Activated gamma-delta T cell treated with anti-CD3 and anti-CD28 coated beads, Interleukin-2, amount 50 U/mL, for 16 hours (primary cell): ENCODE results near the gene EFHD1.
"Not testable (repeated sequence)": the region's sequence is repeated elsewhere in the genome, so short reads cannot be mapped to it uniquely, and the experiment has no call there.

ENCODE experiments used
- DNase-seq: peaks from one replicate; pipeline ENCODE4 v3.0.0-alpha.2; 2020; ENCODE audit warnings: low read depth

The EFHD1 gene

DNA sequence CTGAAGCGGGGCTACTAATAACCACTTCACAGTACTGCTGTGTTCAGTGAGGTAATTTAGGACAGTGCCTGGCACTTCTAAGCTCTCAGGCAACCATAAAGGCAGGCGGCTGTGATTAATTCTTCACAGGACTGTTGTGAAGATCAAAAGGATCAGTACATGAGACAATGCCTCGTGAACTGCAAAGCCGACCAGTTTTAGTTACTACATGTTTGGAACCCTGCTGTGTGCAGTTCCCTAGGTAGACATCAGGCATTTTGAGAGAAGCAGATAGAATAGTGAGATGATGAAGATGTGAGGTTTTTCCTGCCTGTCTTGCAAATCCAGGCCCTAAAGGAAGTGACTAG lies 19.1 kb downstream of the EFHD1 start:
- DNase-seq: no peak

DNA sequence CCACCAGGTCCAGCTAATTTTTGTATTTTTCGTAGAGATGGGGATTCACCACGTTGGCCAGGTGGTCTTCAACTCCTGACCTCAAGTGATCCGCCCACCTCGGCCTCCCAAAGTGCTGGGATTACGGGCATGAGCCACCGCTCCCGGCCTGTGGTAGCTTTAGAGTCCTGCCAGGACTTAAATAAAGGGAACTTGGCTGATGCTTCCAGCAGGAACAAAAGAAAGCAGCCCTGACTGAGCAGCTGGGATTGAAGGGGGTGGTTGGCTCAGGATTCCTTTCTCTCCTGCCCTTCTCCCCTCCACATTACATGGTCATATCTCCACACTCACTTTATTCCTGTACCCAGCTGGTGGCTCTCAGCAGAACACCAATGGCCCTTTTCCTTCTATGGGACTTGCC lies 20.0 kb downstream of the EFHD1 start:
- no peak for DNase-seq

DNA sequence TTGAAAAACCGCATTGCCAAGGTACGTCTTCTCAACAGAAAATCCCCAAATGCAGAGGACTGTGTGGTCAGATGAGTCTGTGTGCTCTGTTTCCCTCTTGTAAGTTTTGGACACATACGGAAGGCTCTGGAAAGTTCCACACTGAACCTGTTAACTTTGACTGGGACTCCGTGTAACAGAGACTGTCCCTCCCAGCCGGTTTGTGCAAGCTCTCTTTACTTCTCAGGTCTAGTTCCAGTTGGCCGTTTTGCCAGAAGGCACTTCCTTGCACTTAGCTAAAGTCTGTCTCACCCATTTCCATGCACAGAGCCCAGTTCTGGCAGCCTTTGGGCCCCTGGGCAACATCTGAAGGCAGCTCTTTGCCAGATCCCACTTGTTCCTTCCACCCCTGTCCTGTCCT lies 22.0 kb downstream of the EFHD1 start:
- DNase-seq: no peak

DNA sequence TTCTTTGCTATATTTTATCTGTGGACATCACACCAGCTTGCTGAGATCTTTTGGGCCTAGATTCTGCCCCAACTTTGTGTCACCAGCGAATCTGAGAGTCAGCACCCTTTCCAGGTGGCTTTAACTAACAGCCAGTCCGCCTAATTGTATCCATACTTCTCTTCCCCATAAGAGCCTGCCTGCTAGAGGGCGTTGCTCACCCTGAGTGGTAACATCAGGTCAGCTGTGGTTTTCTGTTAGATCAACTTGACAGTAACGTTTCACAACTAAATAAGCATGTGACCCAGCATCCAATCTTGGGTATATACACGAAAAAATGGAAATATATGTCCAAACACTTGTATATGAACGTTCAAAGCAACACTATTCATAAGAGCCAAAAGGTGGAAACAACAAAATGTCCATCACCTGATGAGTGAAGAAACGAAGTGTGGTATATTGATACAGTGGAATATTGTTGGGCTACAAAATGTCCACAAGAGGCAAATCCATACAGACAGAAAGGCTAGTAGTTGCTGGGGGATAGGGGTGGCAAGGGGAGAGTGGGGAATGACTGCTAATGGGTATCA lies 24.9 kb downstream of the EFHD1 start:
- DNase-seq: no peak

DNA sequence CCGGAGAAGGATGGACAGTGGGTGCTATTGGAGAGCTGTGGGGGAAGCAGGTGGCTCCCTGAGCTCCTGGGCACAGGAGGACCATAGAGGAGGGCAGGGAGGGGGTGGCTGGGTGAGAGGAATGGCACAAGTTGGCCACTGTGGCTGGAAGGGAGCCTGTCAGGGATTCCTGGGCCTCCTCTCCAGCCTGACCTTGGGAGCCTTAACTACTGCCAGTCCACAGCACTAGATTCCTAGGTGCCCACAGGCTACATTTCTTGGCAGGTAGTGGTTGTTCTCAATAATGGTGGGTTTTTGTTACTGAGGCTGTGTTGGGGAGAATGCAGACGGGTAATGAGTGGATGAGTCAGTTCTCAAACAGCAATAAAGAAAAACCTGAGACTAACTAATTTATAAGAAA lies 26.0 kb downstream of the EFHD1 start:
- no peak for DNase-seq

DNA sequence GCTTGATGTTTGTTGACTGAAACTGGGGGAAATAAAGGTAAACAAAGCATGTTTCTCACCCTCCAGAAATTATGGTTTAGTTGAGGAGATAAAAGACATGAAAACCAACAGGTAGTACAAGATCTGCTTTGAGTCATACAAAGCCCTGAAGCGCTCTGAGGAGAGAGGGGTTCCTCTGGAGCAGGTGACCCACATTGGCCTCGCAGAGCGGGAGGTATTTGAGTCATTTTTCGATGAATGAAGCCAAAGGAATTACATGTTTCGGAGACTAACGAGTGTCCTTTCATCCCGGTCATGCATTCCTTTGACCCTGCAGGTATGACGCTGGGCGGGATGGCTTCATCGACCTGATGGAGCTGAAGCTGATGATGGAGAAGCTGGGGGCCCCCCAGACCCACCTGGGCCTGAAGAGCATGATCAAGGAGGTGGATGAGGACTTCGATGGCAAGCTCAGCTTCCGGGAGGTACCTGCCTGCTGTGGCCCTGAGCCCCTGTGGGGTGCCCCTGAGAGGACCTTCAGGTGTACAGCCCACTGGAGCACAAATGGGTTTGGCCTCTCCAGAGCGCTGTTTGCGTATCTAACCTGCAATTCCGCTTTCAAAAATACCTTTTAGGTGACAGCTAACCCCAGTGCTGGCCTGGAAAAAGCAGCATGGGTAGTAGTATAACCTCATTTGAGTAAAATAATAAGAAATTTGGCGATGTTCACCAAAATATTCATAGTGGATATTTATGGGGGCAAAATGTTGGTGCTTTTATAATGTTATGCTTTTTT lies 29.3 kb downstream of the EFHD1 start:
- DNase-seq: no peak

DNA sequence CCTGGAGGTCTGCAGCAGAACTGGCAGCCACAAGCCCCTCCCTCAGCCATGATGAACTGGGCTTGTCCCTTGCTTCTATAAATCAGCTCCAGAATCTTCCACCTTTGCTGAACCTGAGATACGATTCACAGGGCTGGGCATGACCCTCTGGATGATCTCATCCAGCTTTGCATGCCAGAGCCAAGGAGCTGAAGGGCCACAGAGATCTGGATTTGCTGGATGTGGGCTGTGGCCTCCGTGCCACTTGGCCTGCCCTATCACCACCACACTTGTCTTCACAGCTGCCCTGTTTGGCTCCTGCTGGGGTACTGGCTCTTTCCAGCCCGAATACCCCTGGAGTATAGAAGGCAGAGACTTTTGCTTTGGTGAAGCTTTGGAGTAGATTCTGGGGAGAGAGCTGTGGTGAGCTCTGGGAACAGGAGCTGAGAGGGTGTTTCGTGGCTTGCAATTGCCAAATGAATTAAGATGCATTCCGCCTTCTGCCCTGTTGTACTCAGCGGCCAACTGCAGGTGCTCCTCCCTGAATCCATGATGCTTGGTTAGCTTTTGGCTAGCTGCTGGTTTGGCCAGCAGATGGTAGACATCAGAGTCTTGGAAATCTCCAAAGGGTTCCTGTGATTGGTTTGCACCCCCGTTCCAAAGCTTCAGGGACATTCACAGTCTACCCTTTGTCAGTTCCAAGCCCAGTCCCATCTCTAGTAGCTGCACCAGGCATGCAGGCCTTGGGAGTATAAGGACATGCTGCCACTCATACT lies 32.8 kb downstream of the EFHD1 start:
- no peak for DNase-seq

DNA sequence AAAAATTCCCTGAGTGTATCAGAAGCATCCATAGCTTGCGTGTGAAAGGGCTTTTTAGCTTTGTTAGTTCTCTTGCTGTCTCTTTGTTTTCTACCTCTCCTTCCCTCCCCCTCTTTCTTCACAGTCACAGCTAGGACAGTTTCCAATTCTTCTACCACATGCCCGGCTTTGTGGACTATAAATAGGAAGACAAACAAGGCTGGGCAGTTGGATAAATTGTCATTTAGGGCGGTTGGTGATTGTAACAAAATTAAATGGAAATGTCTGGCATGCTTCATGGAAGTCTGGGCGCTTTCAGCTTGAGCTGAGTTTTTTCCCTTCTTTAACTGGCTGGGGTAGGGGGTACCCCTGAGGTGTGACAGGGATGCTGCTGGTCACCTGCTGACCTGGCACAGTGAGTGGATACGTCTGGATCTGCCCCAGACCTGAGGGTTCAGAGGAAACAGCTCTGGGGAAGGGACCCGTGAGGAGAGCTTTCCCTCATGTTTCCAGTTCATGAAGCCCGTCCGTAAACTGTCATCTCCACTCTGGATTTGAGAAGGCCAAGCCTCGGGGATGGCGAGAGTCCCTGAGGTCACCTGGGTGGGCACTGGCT lies 34.7 kb downstream of the EFHD1 start:
- DNase-seq: no peak

DNA sequence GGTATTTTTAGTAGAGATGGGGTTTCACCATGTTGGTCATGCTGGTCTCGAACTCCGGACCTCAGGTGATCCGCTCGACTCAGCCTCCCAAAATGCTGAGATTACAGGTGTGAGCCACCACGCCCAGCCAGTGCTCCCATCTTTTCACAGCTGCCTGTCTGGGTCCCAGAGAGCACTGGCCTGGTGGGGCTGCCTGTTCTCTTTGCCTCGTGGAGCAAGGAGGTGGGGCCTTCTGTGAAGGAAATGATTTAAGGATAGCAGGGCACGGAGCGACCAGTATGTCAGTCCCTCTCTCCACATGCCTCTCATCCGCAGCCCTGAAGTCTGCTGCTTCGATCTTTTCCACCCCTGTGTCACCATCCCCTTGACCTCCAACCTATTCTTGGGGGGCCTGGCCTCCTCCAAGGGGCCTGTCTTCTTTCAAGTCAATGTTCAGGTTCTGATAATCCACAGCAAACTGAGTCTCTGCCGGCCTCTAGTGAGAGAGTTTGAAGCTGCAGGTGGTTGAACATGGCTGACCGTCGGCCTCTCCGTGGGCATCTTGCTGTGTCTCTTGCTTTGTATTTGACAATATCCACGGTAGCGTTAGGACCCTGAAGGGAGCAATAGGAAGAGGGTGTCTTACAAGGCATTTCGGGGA lies 35.5 kb downstream of the EFHD1 start:
- DNase-seq: no peak

DNA sequence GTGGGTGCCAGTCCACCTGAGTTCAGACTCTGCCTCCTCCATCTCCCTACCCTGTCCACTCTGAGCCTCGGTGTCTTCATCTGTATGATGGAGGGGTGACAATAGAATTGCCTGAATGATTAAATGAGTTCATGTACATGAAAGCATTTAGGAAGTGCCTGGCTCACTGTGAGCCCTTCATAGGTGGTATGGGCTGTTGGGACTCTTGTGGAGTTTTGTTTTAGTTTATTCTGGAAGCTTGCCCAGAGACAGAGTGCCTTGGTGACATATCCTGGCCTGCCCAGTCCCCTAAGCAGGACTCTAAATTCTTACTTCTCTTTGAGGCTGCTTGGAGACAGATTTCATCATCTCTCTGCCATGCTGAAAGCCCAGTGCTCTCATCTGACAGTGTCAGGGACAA lies 39.2 kb downstream of the EFHD1 start:
- DNase-seq: no peak

DNA sequence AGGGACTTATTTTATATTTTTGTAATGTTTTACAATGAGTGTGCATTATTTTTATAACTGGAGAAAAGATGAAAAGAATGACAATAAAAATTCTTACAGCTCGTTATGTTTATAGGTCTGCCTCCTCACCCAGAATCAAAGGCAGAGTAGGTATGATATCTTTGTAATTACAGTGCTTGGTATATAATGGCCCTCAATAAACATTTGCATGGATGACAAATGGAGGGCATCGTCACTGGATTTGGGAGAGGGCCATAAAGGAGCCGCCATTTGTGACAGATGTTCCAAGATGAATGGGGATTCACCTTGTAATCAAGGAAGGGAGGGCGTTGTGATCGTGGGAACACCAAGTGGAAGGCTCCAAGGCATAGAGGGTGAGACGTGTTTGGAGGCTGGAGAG lies 41.1 kb downstream of the EFHD1 start:
- no peak for DNase-seq

DNA sequence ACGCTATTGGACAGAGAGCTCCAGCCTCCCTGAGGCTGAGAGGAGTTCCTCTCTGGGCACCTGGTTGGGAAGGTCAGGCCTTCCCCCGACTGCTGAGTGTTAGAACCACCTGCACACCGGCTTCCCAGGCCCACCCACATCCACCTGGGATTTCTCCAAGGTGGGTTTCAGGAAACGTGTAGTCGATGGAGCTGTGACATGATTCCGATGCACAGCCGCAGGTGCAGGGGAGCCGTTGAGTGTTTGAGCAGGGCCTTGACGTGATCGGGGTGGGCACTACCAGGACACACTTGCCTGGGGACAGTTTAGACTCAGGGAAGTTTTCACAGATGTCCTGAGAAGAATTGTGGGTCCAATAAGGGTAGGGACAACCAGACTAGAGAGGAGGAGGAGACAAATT lies 42.0 kb downstream of the EFHD1 start:
- no peak for DNase-seq

DNA sequence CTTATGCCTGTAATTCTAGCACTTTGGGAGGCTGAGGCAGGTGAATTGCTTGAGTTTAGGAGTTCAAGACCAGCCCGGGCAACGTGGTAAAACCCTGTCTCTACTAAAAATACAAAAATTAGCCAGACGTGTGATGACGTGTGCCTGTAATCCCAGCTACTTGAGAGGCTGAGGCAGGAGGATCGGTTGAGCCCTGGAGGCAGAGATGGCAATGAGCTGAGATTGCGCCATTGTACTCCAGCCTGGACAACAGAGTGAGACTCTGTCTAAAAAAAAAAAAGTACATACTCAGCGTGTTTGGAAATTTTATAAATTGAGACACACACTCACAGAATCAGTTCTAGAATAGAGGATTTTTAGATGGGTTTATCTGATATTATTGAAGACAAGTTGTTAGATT lies 46.6 kb downstream of the EFHD1 start:
- no peak for DNase-seq

DNA sequence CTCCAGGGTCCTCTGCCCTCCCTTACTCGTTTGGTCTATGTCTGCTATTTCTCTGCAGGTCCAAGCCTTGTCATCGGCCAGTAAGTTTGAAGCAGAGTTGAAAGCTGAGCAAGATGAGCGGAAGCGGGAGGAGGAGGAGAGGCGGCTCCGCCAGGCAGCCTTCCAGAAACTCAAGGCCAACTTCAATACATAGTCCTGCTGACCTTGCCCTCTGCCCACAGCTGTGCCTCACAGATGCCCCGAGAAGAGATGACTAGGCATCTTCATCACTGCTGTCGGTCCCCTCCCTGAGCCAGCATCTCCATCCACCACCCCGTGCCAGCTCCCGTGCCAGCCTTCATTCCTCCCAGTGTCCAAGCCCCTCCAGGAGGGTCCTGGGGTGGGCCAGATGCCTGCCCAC lies 48.1 kb downstream of the EFHD1 start:
- DNase-seq: no peak

DNA sequence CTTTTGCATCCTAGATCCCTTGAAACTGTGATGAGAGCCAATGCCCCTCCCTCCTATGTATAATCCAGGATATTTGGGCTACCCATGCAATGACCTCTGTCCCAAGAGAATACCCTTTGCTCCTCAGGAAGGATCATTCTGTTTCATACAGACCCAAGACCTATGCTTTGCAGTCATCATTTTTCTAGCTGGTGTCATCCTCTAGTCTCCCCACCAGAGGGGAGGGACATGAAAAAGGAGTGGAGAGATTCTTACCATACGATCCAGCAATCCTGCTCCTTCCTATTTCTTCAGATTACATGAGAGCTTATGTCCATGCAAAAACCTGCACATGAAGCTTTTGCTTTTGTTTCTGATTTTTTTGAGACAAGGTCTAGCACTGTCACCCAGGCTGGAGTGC lies 50.0 kb downstream of the EFHD1 start:
- no peak for DNase-seq

DNA sequence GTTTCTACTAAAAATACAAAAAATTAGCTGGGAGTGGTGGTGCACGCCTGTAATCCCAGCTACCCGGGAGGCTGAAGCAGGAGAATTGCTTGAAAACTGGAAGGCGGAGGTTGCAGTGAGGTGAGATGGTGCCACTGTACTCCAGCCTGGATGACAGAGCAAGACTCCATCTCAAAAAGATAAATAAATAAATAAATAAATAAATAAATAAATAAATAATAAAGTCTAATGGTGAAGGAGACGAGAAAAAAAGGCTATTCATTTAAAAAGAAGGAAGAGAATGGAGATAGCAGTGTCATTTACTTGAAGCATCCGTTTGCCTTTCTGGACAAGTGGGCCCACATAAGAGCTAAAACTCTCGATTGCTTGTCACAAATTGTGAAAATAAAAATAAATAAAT lies 52.0 kb downstream of the EFHD1 start:
- not testable (repeated sequence) for DNase-seq

DNA sequence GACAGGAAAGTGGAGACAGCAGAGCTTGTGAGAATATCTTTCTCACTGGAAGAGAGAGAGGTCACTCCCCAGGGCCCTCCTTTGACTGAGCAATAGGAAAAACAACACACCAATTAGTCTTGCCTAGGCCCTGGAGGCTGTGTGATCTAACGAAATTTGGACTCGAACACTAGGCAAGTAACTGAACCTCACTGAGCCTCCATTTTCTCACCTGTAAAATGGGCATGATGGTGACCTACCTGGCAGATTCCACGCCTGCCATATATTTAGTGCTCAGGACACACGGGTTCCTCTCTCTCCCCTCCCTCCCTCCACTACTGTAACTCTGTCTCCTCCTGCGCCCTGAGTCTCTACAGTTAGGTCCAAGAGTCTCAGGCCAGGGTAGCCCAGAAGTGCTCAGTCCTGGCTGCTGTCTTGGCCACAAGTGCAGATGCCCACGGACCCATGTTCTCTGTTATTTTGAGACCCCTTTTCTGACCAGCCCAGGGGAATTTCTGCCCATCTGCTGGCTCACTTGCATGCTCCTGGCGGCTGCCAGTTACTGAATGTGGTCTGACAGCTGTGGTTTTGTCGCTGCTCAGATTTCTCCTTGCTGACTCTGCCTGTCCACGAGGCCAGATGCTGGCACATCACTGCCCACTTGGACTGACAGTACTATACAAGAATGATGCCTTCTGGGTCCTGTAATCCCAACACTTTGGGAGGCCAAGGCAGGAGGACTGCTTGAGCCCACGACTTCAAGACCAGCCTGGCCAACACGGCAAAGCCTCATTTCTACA lies 54.2 kb downstream of the EFHD1 start:
- DNase-seq: no peak

DNA sequence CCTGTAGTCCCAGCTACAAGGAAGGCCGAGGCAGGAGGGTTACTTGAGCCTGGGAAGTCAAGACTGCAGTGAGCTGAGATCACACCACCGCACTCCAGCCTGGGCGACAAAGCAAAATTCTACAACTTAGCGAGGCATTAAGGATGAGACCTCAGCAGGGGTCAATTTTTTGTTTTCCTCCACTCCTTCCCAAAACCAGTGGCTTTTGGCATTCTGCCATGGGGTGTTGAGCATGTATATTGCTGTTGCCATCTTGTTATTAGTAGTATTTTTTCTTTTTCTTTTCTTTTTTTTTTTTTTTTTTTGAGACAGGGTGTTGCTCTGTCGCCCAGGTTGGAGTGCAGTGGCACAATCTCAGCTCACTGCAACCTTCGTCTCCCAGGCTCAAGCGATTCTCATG lies 54.8 kb downstream of the EFHD1 start:
- no peak for DNase-seq

DNA sequence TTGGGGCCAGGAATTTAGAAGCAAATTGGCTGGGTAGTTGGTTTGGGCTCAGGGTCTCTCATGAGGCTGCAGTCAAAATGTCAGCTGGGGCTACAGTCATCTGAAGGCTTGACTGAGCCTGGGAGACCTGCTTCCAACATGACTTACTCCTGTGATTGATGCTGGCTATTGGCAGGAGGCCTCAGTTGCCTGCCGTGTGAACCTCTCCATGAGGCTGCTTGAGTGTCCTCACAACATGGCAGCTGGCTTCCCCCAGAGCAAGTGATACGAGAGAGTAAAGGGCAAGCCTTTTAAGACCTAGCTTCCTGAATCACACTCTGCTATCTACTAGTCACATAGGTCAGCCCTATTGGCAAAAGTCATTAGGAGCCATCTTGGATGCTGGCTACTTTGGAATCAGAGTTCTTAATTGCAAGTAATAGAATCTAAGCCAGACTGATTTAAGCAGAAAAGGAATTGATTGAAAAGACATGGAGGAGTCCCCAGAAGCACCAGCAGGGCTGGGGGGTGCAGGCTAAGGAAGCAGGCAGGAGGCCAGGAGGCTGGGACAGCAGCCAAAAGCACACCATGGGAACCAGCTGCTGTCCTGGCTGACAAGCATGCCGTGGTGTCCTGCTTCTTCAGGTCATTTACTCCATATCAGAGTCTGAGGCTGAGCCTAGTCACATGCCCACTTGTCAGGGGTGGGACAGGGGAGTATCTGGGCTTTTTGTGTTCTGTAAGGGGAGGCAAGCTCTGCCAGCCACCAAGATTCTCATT lies 55.9 kb downstream of the EFHD1 start:
- no peak for DNase-seq

DNA sequence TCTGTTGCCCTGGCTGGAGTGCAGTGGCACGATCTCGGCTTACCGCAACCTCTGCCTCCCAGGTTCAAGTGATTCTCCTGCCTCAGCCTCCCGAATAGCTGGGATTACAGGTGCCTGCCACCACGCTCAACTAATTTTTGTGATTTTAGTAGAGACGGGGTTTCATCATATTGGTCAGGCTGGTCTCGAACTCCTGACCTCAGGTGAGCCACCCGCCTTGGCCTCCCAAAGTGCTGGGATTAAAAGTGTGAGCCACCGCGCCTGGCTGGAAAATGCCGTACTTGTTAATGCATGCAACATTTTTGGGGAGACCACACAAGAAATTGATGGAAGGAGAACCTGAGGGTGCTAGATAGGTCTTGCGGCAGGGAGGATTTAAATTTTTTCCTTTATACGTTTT lies 57.7 kb downstream of the EFHD1 start:
- DNase-seq: not testable (repeated sequence)

DNA sequence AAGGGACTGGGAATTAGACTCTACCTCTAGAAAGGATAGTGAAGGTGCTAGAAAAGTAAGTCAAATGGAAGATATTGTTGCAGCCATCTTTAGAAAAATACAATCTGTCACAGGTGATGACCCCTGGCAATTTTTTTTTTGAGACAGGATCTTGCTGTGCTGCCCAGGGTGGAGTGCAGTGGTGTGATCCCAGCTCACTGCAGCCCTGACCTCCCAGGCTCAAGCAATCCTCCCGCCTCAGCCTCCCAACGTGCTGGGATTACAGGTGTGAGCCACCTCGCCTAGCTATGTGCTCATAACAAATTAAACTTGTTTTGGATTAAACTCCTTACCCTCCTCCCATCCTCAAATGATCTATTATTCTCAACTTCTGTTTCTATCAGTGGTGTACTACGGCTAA lies 59.9 kb downstream of the EFHD1 start:
- DNase-seq: no peak
